Endothelial cell of umbilical vein (primary cell): ENCODE measurements around the gene XYLT1. TPM values are rescaled to one million over a fixed set of nuclear protein-coding genes. Genes with fewer than 3 reads are reported as not detected.

Experiments used
- BruUV-seq: library from RNA; stranded (reverse); fragments of 400-500 nt; replicated peaks from 2 replicates; lab custom pipeline; 2021; lab: Mats Ljungman, UMichigan
- CTCF ChIA-PET: fragments of 300-600, 350-600 bp; sonication (Branson Sonifier 250); formaldehyde crosslinking; loops from one replicate; lab custom pipeline; 2021; ENCODE audit warnings: antibody characterized with exemption, inconsistent platforms; lab: Charles Lee
- POLR2A ChIA-PET: fragments of 300-600, 350-600 bp; sonication (Branson Sonifier 250); formaldehyde crosslinking; loops from one replicate; lab custom pipeline; 2021; ENCODE audit warnings: antibody characterized with exemption, inconsistent platforms; lab: Charles Lee
- DNase-seq: peaks from one replicate; pipeline ENCODE4 v3.0.0-alpha.2; 2011; ENCODE audit warnings: low read depth, low spot score
- FAIRE-seq: peaks from 2 replicates; lab custom pipeline; 2011; peaks lifted over from hg19 to GRCh38; lab: Jason Lieb, UNC
- H2AFZ ChIP-seq: 2 replicates; pipeline ENCODE4 v1.6.0; 2012; ENCODE audit warnings: low read depth, low read length, control low read depth, inconsistent platforms
- H3K27ac ChIP-seq: 2 replicates; pipeline ENCODE4 v1.5.1; 2011; ENCODE audit warnings: low read depth, mild to moderate bottlenecking, control low read depth, low read length, moderate library complexity; ENCODE audit not compliant: insufficient read depth
- H3K27me3 ChIP-seq, 2 experiments: 2 replicates each; pipeline versions ENCODE4 v1.6.0 to v1.6.1; 2011; ENCODE audit warnings: low read length in 2 of 2, mixed read lengths in 1 of 2; ENCODE audit not compliant: control insufficient read depth in 2 of 2, insufficient read depth in 2 of 2
- H3K36me3 ChIP-seq, 2 experiments: 2 replicates in 1 of 2; 3 replicates in 1 of 2; pipeline ENCODE4 v1.5.1; 2011; ENCODE audit warnings: low read length in 2 of 2, mild to moderate bottlenecking in 1 of 2, moderate library complexity in 1 of 2; ENCODE audit not compliant: control insufficient read depth in 2 of 2, insufficient read depth in 2 of 2; ENCODE audit errors: extremely low read depth in 1 of 2
- H3K4me1 ChIP-seq: 3 replicates; pipeline ENCODE4 v1.5.1; 2011; ENCODE audit warnings: mild to moderate bottlenecking, low read length; ENCODE audit not compliant: control insufficient read depth, insufficient read depth; ENCODE audit errors: extremely low read depth
- H3K4me2 ChIP-seq: 2 replicates; pipeline ENCODE4 v1.6.1; 2011; ENCODE audit warnings: low read length, control low read depth, mixed read lengths; ENCODE audit not compliant: insufficient read depth
- H3K4me3 ChIP-seq, 3 experiments: fragments of 200-600 bp in 1 of 3; sonication (generic), shearing (Covaris generic) in 1 of 3; replicated peaks in 1 of 3; 2 replicates each; pipeline ENCODE4 v1.5.1; 2011 to 2016; ENCODE audit warnings: control low read depth in 3 of 3, low read length in 3 of 3, mild to moderate bottlenecking in 2 of 3, inconsistent platforms in 1 of 3, low read depth in 1 of 3, moderate library complexity in 1 of 3; ENCODE audit not compliant: insufficient read depth in 1 of 3
- H3K79me2 ChIP-seq: 2 replicates; pipeline ENCODE4 v1.6.0; 2012; ENCODE audit warnings: low read length, inconsistent platforms; ENCODE audit not compliant: control insufficient read depth, insufficient read depth
- H3K9ac ChIP-seq: replicated peaks from 2 replicates; pipeline ENCODE3; 2011; ENCODE audit warnings: low read length, control low read depth; ENCODE audit not compliant: insufficient read depth; ENCODE audit errors: extremely low read depth
- H3K9me1 ChIP-seq: replicated peaks from 3 replicates; pipeline ENCODE4 v1.6.0; 2011; ENCODE audit warnings: mild to moderate bottlenecking, low read length; ENCODE audit not compliant: control insufficient read depth, insufficient read depth; ENCODE audit errors: extremely low read depth
- H3K9me3 ChIP-seq: replicated peaks from 2 replicates; pipeline ENCODE4 v1.5.1; 2012; ENCODE audit warnings: low read length, inconsistent platforms; ENCODE audit not compliant: control insufficient read depth, insufficient read depth
- H4K20me1 ChIP-seq: replicated peaks from 2 replicates; pipeline ENCODE3; 2011; ENCODE audit warnings: mild to moderate bottlenecking, low read length; ENCODE audit not compliant: control insufficient read depth, insufficient read depth; ENCODE audit errors: extremely low read depth
- CTCF ChIP-seq, 2 donors: IDR thresholded peaks; 1 replicate in 1 of 2; 2 replicates in 1 of 2; pipeline ENCODE4 v1.5.1; 2011; ENCODE audit warnings: low read length in 2 of 2, mild to moderate bottlenecking in 2 of 2, moderate library complexity in 2 of 2, control low read depth in 1 of 2, inconsistent platforms in 1 of 2, low read depth in 1 of 2; ENCODE audit not compliant: insufficient read depth in 1 of 2; ENCODE audit errors: extremely low read depth in 1 of 2
- EZH2 ChIP-seq: IDR thresholded peaks from 2 replicates; pipeline ENCODE4 v1.6.1; 2012; ENCODE audit warnings: borderline replicate concordance, low read depth, mild to moderate bottlenecking, moderate library complexity, low read length, inconsistent platforms; ENCODE audit not compliant: severe bottlenecking
- FOS ChIP-seq: IDR thresholded peaks from 2 replicates; pipeline ENCODE4 v1.6.1; 2011; ENCODE audit warnings: mild to moderate bottlenecking, low read length, moderate library complexity, borderline replicate concordance; ENCODE audit not compliant: insufficient read depth
- GATA2 ChIP-seq: IDR thresholded peaks from 2 replicates; pipeline ENCODE4 v1.7.0; 2011; ENCODE audit warnings: low read depth, mild to moderate bottlenecking, moderate library complexity, mixed read lengths, low read length; ENCODE audit not compliant: insufficient read length, insufficient read depth
- JUN ChIP-seq: IDR thresholded peaks from 2 replicates; pipeline ENCODE4 v1.6.1; 2011; ENCODE audit warnings: borderline replicate concordance, low read depth; ENCODE audit not compliant: insufficient read length, insufficient read depth
- MAX ChIP-seq: IDR thresholded peaks from 2 replicates; pipeline ENCODE4 v1.6.1; 2011; ENCODE audit not compliant: insufficient read depth, insufficient read length
- MYC ChIP-seq: IDR thresholded peaks from one replicate; pipeline ENCODE4 v1.6.1; 2011; ENCODE audit warnings: mild to moderate bottlenecking, low read depth, low read length
- POLR2A ChIP-seq: IDR thresholded peaks from 2 replicates; pipeline ENCODE4 v1.6.1; 2012; ENCODE audit warnings: low read depth, mild to moderate bottlenecking, control low read depth, low read length
- POLR2AphosphoS5 ChIP-seq: IDR thresholded peaks from 2 replicates; pipeline ENCODE4 v1.6.1; 2012; ENCODE audit warnings: low read depth, mild to moderate bottlenecking, control low read depth, low read length, moderate library complexity; ENCODE audit not compliant: insufficient read depth
- dilution Hi-C: fragments of 300-500 bp; cut with MboI; formaldehyde crosslinking; loops from one replicate; pipeline ENCODE4 v1.15.0; 2019; ENCODE audit warnings: low sequenced_read_pairs; ENCODE audit not compliant: extremely low pct_ligation_motif_present
- intact Hi-C: fragments of 100-400 bp; cut with micrococcal nuclease; formaldehyde crosslinking; loops from one replicate; pipeline ENCODE4 v1.10.0; 2022
- polyA plus RNA-seq, 4 experiments: library from polyadenylated mRNA; depleted of rRNA in 3 of 4; stranded (reverse) in 3 of 4; unstranded in 1 of 4; fragments of >200 nt; gene quantifications; 2 replicates each; pipeline versions ENCODE4 v1.2.1 to v1.2.3, GENCODE V29; 2011 to 2012; ENCODE audit warnings: missing spikeins in 1 of 4
- total RNA-seq: library from RNA; stranded (reverse); gene quantifications from 2 replicates; pipeline ENCODE4 v1.2.3, GENCODE V29; 2021

XYLT1 gene
- total and polyA plus RNA-seq, 2 donors (not counting 3 experiments of a cell fraction or from before 2014, with no cell fraction given), result 0.63 to 2.9 TPM

- no peaks in the 10 kb centered on the region for H3K9me3 ChIP-seq
- H4K20me1 ChIP-seq, result no peaks in the 10 kb centered on the region
- TF ChIP-seq EZH2 (no peak), CTCF (IDR thresholded peaks at IDR 0.05; ENCODE audit: extremely low read depth in 1 of 2, insufficient read depth in 1 of 2, low read depth in 1 of 2, low read length in 2 of 2) (no peak), GATA2 (no peak), MYC (no peak), JUN (no peak), POLR2AphosphoS5 (no peak), MAX (no peak), FOS (no peak), POLR2A (no peak)
- no peak for FAIRE-seq
- dilution Hi-C loops, result no loop called here
- H3K27ac ChIP-seq, result no peak overlapping the region
- H3K79me2 ChIP-seq, result no peaks in the 10 kb centered on the region
- no peak overlapping the region for H2AFZ ChIP-seq
- CTCF ChIA-PET, result no interaction called here
- no TSS peak for BruUV-seq
- POLR2A ChIA-PET, result no interaction called here
- H3K27me3 ChIP-seq, result no peaks in the 10 kb centered on the region
- no peaks in the 10 kb centered on the region for H3K4me1 ChIP-seq
- intact Hi-C loops, result no loop called here
- no peak for DNase-seq
- no peaks in the 10 kb centered on the region for H3K36me3 ChIP-seq
- H3K9me1 ChIP-seq, result no peaks in the 10 kb centered on the region
- H3K9ac ChIP-seq, result no peak overlapping the region
- H3K4me2 ChIP-seq, result no peak overlapping the region
- H3K4me3 ChIP-seq, result no peak overlapping the region
Measured at GRCh38 chr16:17162560-17162959, 308.2 kb downstream of the XYLT1 start.
